H1 (cell line): ENCODE results near the gene ARHGDIG. TPM values are rescaled to one million over a fixed set of nuclear protein-coding genes. Genes with fewer than 3 reads are reported as not detected.

Experiments
- CTCF ChIA-PET: fragments of 300-600 bp; sonication (Branson Sonifier 250); formaldehyde crosslinking; loops from one replicate; lab custom pipeline; 2021; ENCODE audit not compliant: partially characterized antibody; lab: Charles Lee
- POLR2A ChIA-PET: fragments of 300-600 bp; sonication (Branson Sonifier 250); formaldehyde crosslinking; loops from one replicate; lab custom pipeline; 2021; ENCODE audit warnings: inconsistent platforms; ENCODE audit not compliant: partially characterized antibody; lab: Charles Lee
- DNase-seq, 2 experiments: peaks; one replicate each; pipeline versions ENCODE4 v3.0.0 to v3.0.0-alpha.2; 2010 to 2022; ENCODE audit warnings: low spot score in 2 of 2, low read depth in 1 of 2, mixed read lengths in 1 of 2
- FAIRE-seq: peaks from 2 replicates; lab custom pipeline; 2011; peaks lifted over from hg19 to GRCh38; lab: Jason Lieb, UNC
- H2AFZ ChIP-seq: 2 replicates; pipeline ENCODE4 v1.8.1; 2012; ENCODE audit warnings: low read length, inconsistent platforms
- H2AK5ac ChIP-seq: 2 replicates; pipeline ENCODE4 v1.6.1; 2013; ENCODE audit warnings: low read depth, low read length
- H2BK120ac ChIP-seq: replicated peaks from 2 replicates; pipeline ENCODE3; 2013; ENCODE audit warnings: low read depth, low read length, inconsistent platforms
- H2BK12ac ChIP-seq: 2 replicates; pipeline ENCODE4 v1.6.1; 2013; ENCODE audit warnings: low read depth, low read length
- H2BK15ac ChIP-seq: 2 replicates; pipeline ENCODE4 v1.6.1; 2013; ENCODE audit warnings: low read length
- H2BK20ac ChIP-seq: 2 replicates; pipeline ENCODE4 v1.6.1; 2013; ENCODE audit warnings: low read length
- H2BK5ac ChIP-seq: 2 replicates; pipeline ENCODE4 v1.6.1; 2013; ENCODE audit warnings: low read depth, low read length
- H3K14ac ChIP-seq: 2 replicates; pipeline ENCODE4 v1.6.1; 2013; ENCODE audit warnings: inconsistent platforms; ENCODE audit not compliant: insufficient read length
- H3K18ac ChIP-seq: 2 replicates; pipeline ENCODE4 v1.6.1; 2013; ENCODE audit warnings: low read length; ENCODE audit errors: extremely low read depth
- H3K23ac ChIP-seq: 2 replicates; pipeline ENCODE4 v1.6.1; 2013; ENCODE audit warnings: inconsistent platforms; ENCODE audit not compliant: insufficient read length
- H3K23me2 ChIP-seq: 2 replicates; pipeline ENCODE4 v1.6.1; 2013; ENCODE audit warnings: low read depth, low read length
- H3K27ac ChIP-seq: 2 replicates; pipeline ENCODE4 v1.6.1; 2011; ENCODE audit warnings: low read depth, low read length, inconsistent platforms
- H3K27me3 ChIP-seq, 4 experiments: replicated peaks in 1 of 4; 1 replicate in 1 of 4; 2 replicates in 3 of 4; pipeline versions ENCODE4 v1.6.1 to v1.8.1; 2011 to 2013; ENCODE audit warnings: low read length in 3 of 4, mild to moderate bottlenecking in 3 of 4, inconsistent platforms in 2 of 4, mixed read lengths in 2 of 4, moderate library complexity in 1 of 4; ENCODE audit not compliant: control insufficient read depth in 3 of 4, insufficient read depth in 3 of 4; ENCODE audit errors: extremely low read depth in 1 of 4
- H3K36me3 ChIP-seq, 4 experiments: 2 replicates each; pipeline versions ENCODE4 v1.6.1 to v1.8.1; 2011 to 2013; ENCODE audit warnings: mild to moderate bottlenecking in 4 of 4, low read length in 3 of 4, moderate library complexity in 2 of 4, control low read depth in 1 of 4, inconsistent platforms in 1 of 4; ENCODE audit not compliant: insufficient read depth in 4 of 4, control insufficient read depth in 2 of 4
- H3K4ac ChIP-seq: replicated peaks from 2 replicates; pipeline ENCODE3; 2013; ENCODE audit warnings: low read length, low read depth, mixed read lengths, inconsistent platforms; ENCODE audit not compliant: insufficient read length
- H3K4me1 ChIP-seq, 4 experiments: replicated peaks in 1 of 4; 1 replicate in 1 of 4; 2 replicates in 3 of 4; pipeline versions ENCODE4 v1.6.1 to v1.8.1; 2011 to 2013; ENCODE audit warnings: low read length in 3 of 4, inconsistent platforms in 2 of 4, mixed read lengths in 1 of 4; ENCODE audit not compliant: insufficient read depth in 4 of 4, control insufficient read depth in 3 of 4
- H3K4me2 ChIP-seq, 2 experiments: 2 replicates each; pipeline versions ENCODE4 v1.6.1 to v1.8.1; 2011 to 2013; ENCODE audit warnings: low read depth in 2 of 2, low read length in 2 of 2, control low read depth in 1 of 2, inconsistent platforms in 1 of 2, mild to moderate bottlenecking in 1 of 2; ENCODE audit not compliant: insufficient read depth in 1 of 2
- H3K4me3 ChIP-seq, 4 experiments: fragments of 200-600, 300-600 bp in 1 of 4; sonication (generic), shearing (Covaris generic), sonication (Bioruptor Twin) in 1 of 4; 2 replicates each; pipeline versions ENCODE4 v1.5.1 to v1.8.1; 2011 to 2016; ENCODE audit warnings: low read length in 4 of 4, low read depth in 3 of 4, control low read depth in 2 of 4, inconsistent platforms in 2 of 4, mild to moderate bottlenecking in 2 of 4, mixed read lengths in 1 of 4, moderate library complexity in 1 of 4; ENCODE audit not compliant: insufficient read depth in 2 of 4; ENCODE audit errors: extremely low read depth in 1 of 4
- H3K56ac ChIP-seq: replicated peaks from 2 replicates; pipeline ENCODE3; 2013; ENCODE audit warnings: low read depth, mild to moderate bottlenecking, mixed read lengths, low read length, inconsistent platforms; ENCODE audit not compliant: insufficient read length
- H3K79me1 ChIP-seq: 2 replicates; pipeline ENCODE4 v1.6.1; 2013; ENCODE audit warnings: low read depth, low read length, control low read depth
- H3K79me2 ChIP-seq, 2 experiments: 2 replicates each; pipeline versions ENCODE4 v1.6.1 to v1.8.1; 2012 to 2013; ENCODE audit warnings: low read length in 2 of 2, mild to moderate bottlenecking in 2 of 2, inconsistent platforms in 1 of 2; ENCODE audit not compliant: insufficient read depth in 2 of 2, control insufficient read depth in 1 of 2
- H3K9ac ChIP-seq, 4 experiments: replicated peaks in 1 of 4; 1 replicate in 1 of 4; 2 replicates in 3 of 4; pipeline versions ENCODE4 v1.6.1 to v1.8.1; 2011 to 2013; ENCODE audit warnings: low read depth in 3 of 4, low read length in 3 of 4, control low read depth in 2 of 4, mild to moderate bottlenecking in 2 of 4, moderate library complexity in 2 of 4, inconsistent platforms in 1 of 4; ENCODE audit errors: extremely low read depth in 1 of 4
- H3K9me3 ChIP-seq, 2 experiments: 2 replicates each; pipeline versions ENCODE4 v1.6.1 to v1.8.1; 2012 to 2013; ENCODE audit warnings: mild to moderate bottlenecking in 2 of 2, moderate library complexity in 2 of 2, control low read depth in 1 of 2, inconsistent platforms in 1 of 2, low read depth in 1 of 2, low read length in 1 of 2, mixed read lengths in 1 of 2; ENCODE audit not compliant: insufficient read depth in 2 of 2
- H4K20me1 ChIP-seq, 2 experiments: replicated peaks in 1 of 2; 2 replicates each; pipeline versions ENCODE3 to v1.8.1; 2011 to 2013; ENCODE audit warnings: inconsistent platforms in 2 of 2, low read length in 2 of 2, mild to moderate bottlenecking in 1 of 2; ENCODE audit not compliant: insufficient read depth in 2 of 2, control insufficient read depth in 1 of 2
- H4K5ac ChIP-seq: 2 replicates; pipeline ENCODE4 v1.6.1; 2013; ENCODE audit warnings: low read length, low read depth, mixed read lengths, inconsistent platforms; ENCODE audit not compliant: insufficient read length
- H4K8ac ChIP-seq: 2 replicates; pipeline ENCODE4 v1.8.0; 2013; ENCODE audit warnings: mild to moderate bottlenecking, moderate library complexity, low read length, inconsistent platforms; ENCODE audit not compliant: insufficient read depth; ENCODE audit errors: extremely low read depth
- H4K91ac ChIP-seq: replicated peaks from 2 replicates; pipeline ENCODE3; 2013; ENCODE audit warnings: low read length, mixed read lengths, inconsistent platforms; ENCODE audit not compliant: insufficient read length
- RNF2 ChIP-seq: fragments of 200-900, 300-1000 bp; sonication (generic); IDR thresholded peaks from 2 replicates; pipeline ENCODE4 v1.7.1; 2016; ENCODE audit warnings: borderline replicate concordance, low read depth, mild to moderate bottlenecking, antibody characterized with exemption, low read length; ENCODE audit not compliant: poor library complexity, severe bottlenecking; ENCODE audit errors: missing control alignments
- ZNF274 ChIP-seq: IDR thresholded peaks from 2 replicates; pipeline ENCODE4 v1.7.0; 2012; ENCODE audit warnings: low read length, borderline replicate concordance; ENCODE audit errors: extremely low read depth
- WGBS, 2 experiments: shearing (Covaris generic) in 1 of 2; methylation state at CpG; one replicate each; pipeline versions ENCODE4 v1.1.6 to v1.1.7; 2013 to 2015; ENCODE audit warnings: low lambda C conversion rate in 2 of 2, mixed read lengths in 2 of 2, inconsistent platforms in 1 of 2, low coverage in 1 of 2, missing lambda C conversion rate in 1 of 2; ENCODE audit not compliant: insufficient replicate concordance in 2 of 2, insufficient coverage in 1 of 2, insufficient read length in 1 of 2; ENCODE audit errors: extremely low coverage in 1 of 2, missing lambda C conversion rate in 1 of 2; 5-methylcytosine and 5-hydroxymethylcytosine counted together
- polyA plus RNA-seq, 7 experiments: library from polyadenylated mRNA; depleted of rRNA in 3 of 7; stranded (reverse) in 5 of 7; unstranded in 2 of 7; fragments of >200 nt in 5 of 7; fragments of 200-250 nt in 2 of 7; gene quantifications; 1 replicate in 5 of 7; 2 replicates in 1 of 7; 4 replicates in 1 of 7; pipeline versions ENCODE4 v1.2.1 to v1.2.3, GENCODE V29; 2011 to 2013; ENCODE audit warnings: missing spikeins in 2 of 7, mixed read lengths in 2 of 7
- total RNA-seq: library from RNA; stranded (reverse); fragmentation: NEBNext Ultra II Directional; extraction: Animal tissue kit (Norgen Biotek cat#: 25700); gene quantifications from 2 replicates; pipeline ENCODE4 v1.2.1, GENCODE V29; 2021
- TF ChIP-seq, protein P1 (sequence below): IDR thresholded peaks from 2 replicates; pipeline ENCODE4 v1.6.1; 2012; ENCODE audit warnings: low read length, inconsistent platforms

Gene ARHGDIG
- total and polyA plus RNA-seq, 2 of the 8 experiments (the other 6 are each of a cell fraction or from before 2014, with no cell fraction given) = 1.2 to 2.9 TPM

DNA sequence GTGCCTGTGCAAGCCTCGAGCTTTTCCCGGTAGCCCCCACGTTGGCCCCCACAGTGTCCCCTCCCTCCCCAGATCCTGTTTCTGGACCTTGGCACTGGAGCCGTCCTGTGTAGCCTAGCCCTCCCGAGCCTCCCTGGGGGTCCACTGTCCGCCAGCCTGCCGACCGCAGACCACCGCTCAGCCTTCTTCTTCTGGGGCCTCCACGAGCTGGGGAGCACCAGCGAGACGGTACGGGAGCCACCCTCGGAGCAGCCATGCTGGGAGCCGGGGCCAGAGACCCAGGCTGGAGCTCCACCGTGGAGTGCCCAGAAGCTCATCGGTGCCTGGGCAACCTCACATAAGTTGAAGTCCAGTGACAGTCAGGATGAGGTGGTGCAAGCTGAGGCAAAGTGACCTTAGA is 16.4 kb upstream of the ARHGDIG start:
- no peak overlapping the region for H3K23ac ChIP-seq
- no peak overlapping the region for H2BK120ac ChIP-seq
- H3K27me3 ChIP-seq = no peaks in the 10 kb centered on the region
- no peak overlapping the region for H3K27ac ChIP-seq
- H3K9me3 ChIP-seq = no peaks in the 10 kb centered on the region
- H3K9ac ChIP-seq = no peak overlapping the region
- no peak overlapping the region for H2BK12ac ChIP-seq
- no peak overlapping the region for H4K91ac ChIP-seq
- H4K20me1 ChIP-seq = peaks cover 0 to 19% of the 10 kb centered on the region in 2 experiments
- no peak overlapping the region for H2AFZ ChIP-seq
- H2BK15ac ChIP-seq = no peak overlapping the region
- no peak overlapping the region for H3K14ac ChIP-seq
- no peak for TF ChIP-seq ZNF274
- no peak for TF ChIP-seq RNF2
- TF ChIP-seq, protein P1, sequence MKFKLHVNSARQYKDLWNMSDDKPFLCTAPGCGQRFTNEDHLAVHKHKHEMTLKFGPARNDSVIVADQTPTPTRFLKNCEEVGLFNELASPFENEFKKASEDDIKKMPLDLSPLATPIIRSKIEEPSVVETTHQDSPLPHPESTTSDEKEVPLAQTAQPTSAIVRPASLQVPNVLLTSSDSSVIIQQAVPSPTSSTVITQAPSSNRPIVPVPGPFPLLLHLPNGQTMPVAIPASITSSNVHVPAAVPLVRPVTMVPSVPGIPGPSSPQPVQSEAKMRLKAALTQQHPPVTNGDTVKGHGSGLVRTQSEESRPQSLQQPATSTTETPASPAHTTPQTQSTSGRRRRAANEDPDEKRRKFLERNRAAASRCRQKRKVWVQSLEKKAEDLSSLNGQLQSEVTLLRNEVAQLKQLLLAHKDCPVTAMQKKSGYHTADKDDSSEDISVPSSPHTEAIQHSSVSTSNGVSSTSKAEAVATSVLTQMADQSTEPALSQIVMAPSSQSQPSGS = no peak
- no peaks in the 10 kb centered on the region for H3K79me2 ChIP-seq
- H3K18ac ChIP-seq = no peak overlapping the region
- ChIA-PET POLR2A (interaction anchor here (0.8 to 1.7 kb wide), 6 partner anchors 16 to 35 kb away, joined by 3 to 4 read pairs (median 3); partner anchors contain the start of genes ARHGDIG and LUC7L), CTCF (no interaction called here)
- no peak overlapping the region for H3K4me2 ChIP-seq
- H4K8ac ChIP-seq = no peak overlapping the region
- no peak overlapping the region for H3K4ac ChIP-seq
- peaks cover 4% of the 10 kb centered on the region; the same call in 1 of the 2 replicates for H3K23me2 ChIP-seq
- no peak overlapping the region for H2BK5ac ChIP-seq
- peaks cover 5 to 12% (median 8%) of the 10 kb centered on the region in 4 experiments; a peak in 6 of 8 replicates for H3K36me3 ChIP-seq
- H2AK5ac ChIP-seq = no peak overlapping the region
- FAIRE-seq (no peak), DNase-seq (no peak)
- no peak overlapping the region for H4K5ac ChIP-seq
- no peak overlapping the region for H3K56ac ChIP-seq
- no peak overlapping the region for H3K4me3 ChIP-seq
- no peak overlapping the region for H2BK20ac ChIP-seq
- H3K79me1 ChIP-seq = no peaks in the 10 kb centered on the region
- 93% methylated on average over 16 of the region's 17 CpGs; no CpG with 5 or more reads in 1 of the 2 experiments for WGBS, 2 experiments
- H3K4me1 ChIP-seq = no peaks in the 10 kb centered on the region; a peak in 1 of 7 replicates
